ENCODE measurements around the gene EZH1.

DNA sequence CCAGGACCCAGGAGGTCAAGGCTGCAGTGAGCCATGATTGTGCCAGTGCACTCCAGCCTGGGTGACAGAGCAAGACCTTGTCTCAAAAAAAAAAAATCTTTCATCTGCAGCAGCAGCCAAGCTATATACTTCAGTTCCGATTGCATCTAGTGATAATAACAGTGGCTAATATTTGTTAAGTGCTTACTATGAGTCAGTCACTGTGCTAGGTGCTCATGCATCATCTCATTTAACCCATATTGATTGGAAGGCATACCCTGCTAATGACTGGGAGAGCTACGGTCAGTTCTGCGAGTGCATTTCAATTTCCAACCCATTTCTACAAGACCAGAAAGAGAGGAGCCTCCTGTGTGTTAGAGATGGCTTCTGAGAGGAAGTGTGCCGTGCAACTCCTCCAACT lies 93.4 kb downstream of the EZH1 start:
- TF ChIP-seq CTCF (IDR thresholded peaks at IDR 0.05) (no peak), POLR2A (IDR thresholded peaks at IDR 0.05) (no peak)
